CD14-positive monocyte (primary cell): ENCODE data around the gene EEA1. TPM values are rescaled to one million over a fixed set of nuclear protein-coding genes. Genes with fewer than 3 reads are reported as not detected.

Experiments used
- DNase-seq, 3 donors: peaks; one replicate each; pipeline ENCODE4 v3.0.0-alpha.2; 2011 to 2022
- H2AFZ ChIP-seq: 2 replicates; pipeline ENCODE4 v1.6.0; 2012; ENCODE audit warnings: mild to moderate bottlenecking, low read depth, low read length, inconsistent platforms; ENCODE audit not compliant: insufficient read depth, poor library complexity, severe bottlenecking
- H3K27ac ChIP-seq, 2 donors: 1 replicate in 1 of 2; 2 replicates in 1 of 2; pipeline ENCODE4 v1.5.1; 2012 to 2013; ENCODE audit warnings: low read length in 2 of 2, control low read depth in 1 of 2, inconsistent platforms in 1 of 2, low read depth in 1 of 2, mild to moderate bottlenecking in 1 of 2
- H3K27me3 ChIP-seq, 2 donors: one replicate each; pipeline versions ENCODE4 v1.6.0 to v1.6.1; 2011 to 2013; ENCODE audit warnings: low read length in 2 of 2; ENCODE audit not compliant: control insufficient read depth in 2 of 2, insufficient read depth in 2 of 2
- H3K36me3 ChIP-seq, 2 donors: replicated peaks in 1 of 2; 1 replicate in 1 of 2; 2 replicates in 1 of 2; pipeline versions ENCODE4 v1.5.1 to v1.6.1; 2012 to 2013; ENCODE audit warnings: low read length in 2 of 2, control low read depth in 1 of 2, inconsistent platforms in 1 of 2, mild to moderate bottlenecking in 1 of 2; ENCODE audit not compliant: insufficient read depth in 2 of 2, control insufficient read depth in 1 of 2
- H3K4me1 ChIP-seq, 2 donors: 1 replicate in 1 of 2; 2 replicates in 1 of 2; pipeline versions ENCODE4 v1.5.1 to v1.6.1; 2012 to 2013; ENCODE audit warnings: low read length in 2 of 2, control low read depth in 1 of 2, inconsistent platforms in 1 of 2, mild to moderate bottlenecking in 1 of 2, moderate library complexity in 1 of 2; ENCODE audit not compliant: insufficient read depth in 2 of 2, control insufficient read depth in 1 of 2
- H3K4me2 ChIP-seq: replicated peaks from 2 replicates; pipeline ENCODE3; 2012; ENCODE audit warnings: low read length, moderate library complexity, mild to moderate bottlenecking; ENCODE audit not compliant: poor library complexity, severe bottlenecking; ENCODE audit errors: extremely low read depth
- H3K4me3 ChIP-seq, 3 experiments: fragments of 200-600 bp in 1 of 3; sonication (generic) in 1 of 3; replicated peaks in 1 of 3; 1 replicate in 2 of 3; 2 replicates in 1 of 3; pipeline ENCODE4 v1.5.1; 2011 to 2013; ENCODE audit warnings: low read length in 3 of 3, mild to moderate bottlenecking in 3 of 3, control low read depth in 2 of 3, low read depth in 2 of 3, inconsistent platforms in 1 of 3, moderate library complexity in 1 of 3
- H3K79me2 ChIP-seq: 2 replicates; pipeline ENCODE4 v1.6.0; 2012; ENCODE audit warnings: mild to moderate bottlenecking, control low read depth, inconsistent platforms, low read length, moderate library complexity; ENCODE audit not compliant: insufficient read depth
- H3K9ac ChIP-seq: 2 replicates; pipeline ENCODE4 v1.6.0; 2017; ENCODE audit warnings: low read length, mild to moderate bottlenecking; ENCODE audit not compliant: insufficient read depth, poor library complexity, severe bottlenecking
- H3K9me3 ChIP-seq, 2 donors: replicated peaks in 1 of 2; 1 replicate in 1 of 2; 2 replicates in 1 of 2; pipeline versions ENCODE4 v1.5.1 to v1.6.1; 2012 to 2013; ENCODE audit warnings: low read length in 2 of 2, control low read depth in 1 of 2; ENCODE audit not compliant: control insufficient read depth in 1 of 2, insufficient read depth in 1 of 2
- H4K20me1 ChIP-seq: 2 replicates; pipeline ENCODE4 v1.6.0; 2012; ENCODE audit warnings: mild to moderate bottlenecking, low read length, control low read depth, moderate library complexity; ENCODE audit not compliant: insufficient read depth
- H3K27ac Mint-ChIP-seq, 7 donors: one replicate each; pipeline ENCODE4 v1.8.0; 2020; ENCODE audit warnings: mild to moderate bottlenecking in 7 of 7, mixed read lengths in 7 of 7, moderate library complexity in 6 of 7, inconsistent platforms in 2 of 7
- H3K27me3 Mint-ChIP-seq, 3 donors: one replicate each; pipeline ENCODE4 v1.8.0; 2021 to 2022; ENCODE audit warnings: low read depth in 3 of 3, mild to moderate bottlenecking in 3 of 3, mixed read lengths in 3 of 3, moderate library complexity in 3 of 3, inconsistent platforms in 1 of 3
- H3K36me3 Mint-ChIP-seq, 2 donors: one replicate each; pipeline ENCODE4 v1.8.0; 2020; ENCODE audit warnings: mixed read lengths in 2 of 2, inconsistent platforms in 1 of 2, mild to moderate bottlenecking in 1 of 2
- H3K4me1 Mint-ChIP-seq: one replicate; pipeline ENCODE4 v1.8.0; 2020; ENCODE audit warnings: mild to moderate bottlenecking, mixed read lengths
- H3K4me3 Mint-ChIP-seq, 2 donors: one replicate each; pipeline ENCODE4 v1.8.0; 2020; ENCODE audit warnings: mild to moderate bottlenecking in 2 of 2, mixed read lengths in 2 of 2, moderate library complexity in 1 of 2
- H3K9me3 Mint-ChIP-seq, 7 donors: one replicate each; pipeline ENCODE4 v1.8.0; 2020 to 2022; ENCODE audit warnings: mixed read lengths in 7 of 7, mild to moderate bottlenecking in 6 of 7, moderate library complexity in 6 of 7, inconsistent platforms in 2 of 7
- WGBS: methylation state at CpG from one replicate; pipeline ENCODE4 v1.1.5; 2013; ENCODE audit warnings: missing lambda C conversion rate; ENCODE audit not compliant: insufficient coverage; 5-methylcytosine and 5-hydroxymethylcytosine counted together
- intact Hi-C, 2 donors: fragments of 100-400 bp; cut with micrococcal nuclease; formaldehyde crosslinking; loops; one replicate each; pipeline versions ENCODE4 v1.15.0 to v1.15.1; 2023
- polyA plus RNA-seq, 3 donors: library from polyadenylated mRNA; depleted of rRNA in 1 of 3; unstranded in 2 of 3; stranded (reverse) in 1 of 3; fragments of 300-500 nt in 2 of 3; fragments of >200 nt in 1 of 3; fragmentation: Illumina TruSeq in 2 of 3; gene quantifications; 1 replicate in 2 of 3; 2 replicates in 1 of 3; pipeline ENCODE4 v1.2.3, GENCODE V29; 2012 to 2021
- TF ChIP-seq, protein P1 (sequence below): fragments of 200-600 bp; IDR thresholded peaks from one replicate; pipeline ENCODE4 v1.8.0; 2022; ENCODE audit warnings: antibody characterized with exemption, mild to moderate bottlenecking

EEA1 gene
- polyA plus RNA-seq, 3 donors = 3.0 to 10.7 (median 3.6) TPM

GRCh38 chr12:92736605-92737004 lies 192.5 kb downstream of the EEA1 start:
- Mint-ChIP-seq H3K4me1 (peaks cover 13% of the 10 kb centered on the region), H3K4me3 (no peak overlapping the region), H3K36me3 (peaks cover 0 to 1% of the 10 kb centered on the region in 2 donors), H3K27me3 (peaks cover 0 to 3% (median 0%) of the 10 kb centered on the region in 3 donors), H3K9me3 (peaks cover 0 to 3% (median 0%) of the 10 kb centered on the region in 7 donors), H3K27ac (no peak overlapping the region)
- TF ChIP-seq, protein P1, sequence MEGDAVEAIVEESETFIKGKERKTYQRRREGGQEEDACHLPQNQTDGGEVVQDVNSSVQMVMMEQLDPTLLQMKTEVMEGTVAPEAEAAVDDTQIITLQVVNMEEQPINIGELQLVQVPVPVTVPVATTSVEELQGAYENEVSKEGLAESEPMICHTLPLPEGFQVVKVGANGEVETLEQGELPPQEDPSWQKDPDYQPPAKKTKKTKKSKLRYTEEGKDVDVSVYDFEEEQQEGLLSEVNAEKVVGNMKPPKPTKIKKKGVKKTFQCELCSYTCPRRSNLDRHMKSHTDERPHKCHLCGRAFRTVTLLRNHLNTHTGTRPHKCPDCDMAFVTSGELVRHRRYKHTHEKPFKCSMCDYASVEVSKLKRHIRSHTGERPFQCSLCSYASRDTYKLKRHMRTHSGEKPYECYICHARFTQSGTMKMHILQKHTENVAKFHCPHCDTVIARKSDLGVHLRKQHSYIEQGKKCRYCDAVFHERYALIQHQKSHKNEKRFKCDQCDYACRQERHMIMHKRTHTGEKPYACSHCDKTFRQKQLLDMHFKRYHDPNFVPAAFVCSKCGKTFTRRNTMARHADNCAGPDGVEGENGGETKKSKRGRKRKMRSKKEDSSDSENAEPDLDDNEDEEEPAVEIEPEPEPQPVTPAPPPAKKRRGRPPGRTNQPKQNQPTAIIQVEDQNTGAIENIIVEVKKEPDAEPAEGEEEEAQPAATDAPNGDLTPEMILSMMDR = no peak
- Histone ChIP-seq H3K27ac (no peak overlapping the region), H3K36me3 (no peaks in the 10 kb centered on the region), H3K9me3 (no peaks in the 10 kb centered on the region), H2AFZ (peak overlapping the region; percentile 5), H3K4me1 (peaks cover 3 to 6% of the 10 kb centered on the region in 2 donors), H4K20me1 (no peaks in the 10 kb centered on the region), H3K79me2 (no peaks in the 10 kb centered on the region), H3K4me3 (no peak overlapping the region), H3K4me2 (no peak overlapping the region), H3K27me3 (no peaks in the 10 kb centered on the region), H3K9ac (no peak overlapping the region)
- intact Hi-C loops = no loop called here
- no peak for DNase-seq
- 100% methylated on average over 1 of the region's 6 CpGs for WGBS

GRCh38 chr12:92735131-92735721 lies 193.9 kb downstream of the EEA1 start:
- no peaks in the 10 kb centered on the region for H3K27me3 ChIP-seq
- H3K4me1 ChIP-seq = peaks cover 0 to 6% of the 10 kb centered on the region in 2 donors
- Mint-ChIP-seq H3K4me3 (no peak overlapping the region), H3K9me3 (peaks cover 0 to 3% (median 0%) of the 10 kb centered on the region in 7 donors), H3K4me1 (peaks cover 9% of the 10 kb centered on the region), H3K27ac (peak overlapping the region in 1 of 7 donors; percentile 20), H3K27me3 (peaks cover 0 to 3% (median 0%) of the 10 kb centered on the region in 3 donors), H3K36me3 (peaks cover 0 to 1% of the 10 kb centered on the region in 2 donors)
- TF ChIP-seq, protein P1 = no peak
- no peak overlapping the region for H3K9ac ChIP-seq
- H2AFZ ChIP-seq = no peak overlapping the region
- H3K27ac ChIP-seq = no peak overlapping the region
- intact Hi-C loops = no loop called here
- no peak for DNase-seq
- WGBS = 63% methylated on average over 1 of the region's 3 CpGs
- no peaks in the 10 kb centered on the region for H3K36me3 ChIP-seq
- H3K79me2 ChIP-seq = no peaks in the 10 kb centered on the region
- no peaks in the 10 kb centered on the region for H3K9me3 ChIP-seq
- H3K4me2 ChIP-seq = no peak overlapping the region
- H3K4me3 ChIP-seq = no peak overlapping the region
- no peaks in the 10 kb centered on the region for H4K20me1 ChIP-seq
